ENCODE data around the gene CDH23. TPM values are rescaled to one million over a fixed set of nuclear protein-coding genes. Genes with fewer than 3 reads are reported as not detected.

Gene CDH23
- total RNA-seq, 1 experiment from 2014 or later, result 0.34 TPM

- Histone ChIP-seq H3K36me3 (ENCODE audit: control insufficient read depth, insufficient read depth, low read length) (no peaks in the 10 kb centered on the region), H3K27me3 (replicated peaks; ENCODE audit: control insufficient read depth, insufficient read depth, low read length) (no peaks in the 10 kb centered on the region), H3K9me3 (no peaks in the 10 kb centered on the region), H3K4me3 (ENCODE audit: low read depth, low read length) (no peak overlapping the region), H3K4me1 (peaks cover 8% of the 10 kb centered on the region)
- H3K9me3 Mint-ChIP-seq (ENCODE audit: unreplicated experiment), result no peaks in the 10 kb centered on the region
- H3K4me1 Mint-ChIP-seq (ENCODE audit: low read depth, unreplicated experiment), result peaks cover 14% of the 10 kb centered on the region
- TF ChIP-seq, protein P1, sequence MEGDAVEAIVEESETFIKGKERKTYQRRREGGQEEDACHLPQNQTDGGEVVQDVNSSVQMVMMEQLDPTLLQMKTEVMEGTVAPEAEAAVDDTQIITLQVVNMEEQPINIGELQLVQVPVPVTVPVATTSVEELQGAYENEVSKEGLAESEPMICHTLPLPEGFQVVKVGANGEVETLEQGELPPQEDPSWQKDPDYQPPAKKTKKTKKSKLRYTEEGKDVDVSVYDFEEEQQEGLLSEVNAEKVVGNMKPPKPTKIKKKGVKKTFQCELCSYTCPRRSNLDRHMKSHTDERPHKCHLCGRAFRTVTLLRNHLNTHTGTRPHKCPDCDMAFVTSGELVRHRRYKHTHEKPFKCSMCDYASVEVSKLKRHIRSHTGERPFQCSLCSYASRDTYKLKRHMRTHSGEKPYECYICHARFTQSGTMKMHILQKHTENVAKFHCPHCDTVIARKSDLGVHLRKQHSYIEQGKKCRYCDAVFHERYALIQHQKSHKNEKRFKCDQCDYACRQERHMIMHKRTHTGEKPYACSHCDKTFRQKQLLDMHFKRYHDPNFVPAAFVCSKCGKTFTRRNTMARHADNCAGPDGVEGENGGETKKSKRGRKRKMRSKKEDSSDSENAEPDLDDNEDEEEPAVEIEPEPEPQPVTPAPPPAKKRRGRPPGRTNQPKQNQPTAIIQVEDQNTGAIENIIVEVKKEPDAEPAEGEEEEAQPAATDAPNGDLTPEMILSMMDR (IDR thresholded peaks at IDR 0.05; ENCODE audit: insufficient read depth in 1 of 2, low read depth in 1 of 2, low read length in 1 of 2, severe bottlenecking in 1 of 2, unreplicated experiment in 1 of 2), result no peak
- ChIA-PET CTCF (interaction anchor here (1.1 kb wide), 1 partner anchor 52 kb away, joined by 3 read pairs; no protein-coding TSS in a partner anchor), POLR2A (no interaction called here)
- BruUV-seq (replicated peaks), result no TSS peak
- no peak overlapping the region for H3K27ac Mint-ChIP-seq (ENCODE audit: unreplicated experiment)
- H3K27me3 Mint-ChIP-seq (ENCODE audit: insufficient read depth, unreplicated experiment), result no peaks in the 10 kb centered on the region
- intact Hi-C loops (cut with micrococcal nuclease; ENCODE audit: unreplicated experiment), result no loop called here
- no peak overlapping the region for H3K4me3 Mint-ChIP-seq (ENCODE audit: unreplicated experiment)
- H3K36me3 Mint-ChIP-seq (ENCODE audit: insufficient read depth, unreplicated experiment), result no peaks in the 10 kb centered on the region
- DNase-seq, result no peak
Measured at GRCh38 chr10:71644307-71645180, 247.8 kb downstream of the CDH23 start.

DNA sequence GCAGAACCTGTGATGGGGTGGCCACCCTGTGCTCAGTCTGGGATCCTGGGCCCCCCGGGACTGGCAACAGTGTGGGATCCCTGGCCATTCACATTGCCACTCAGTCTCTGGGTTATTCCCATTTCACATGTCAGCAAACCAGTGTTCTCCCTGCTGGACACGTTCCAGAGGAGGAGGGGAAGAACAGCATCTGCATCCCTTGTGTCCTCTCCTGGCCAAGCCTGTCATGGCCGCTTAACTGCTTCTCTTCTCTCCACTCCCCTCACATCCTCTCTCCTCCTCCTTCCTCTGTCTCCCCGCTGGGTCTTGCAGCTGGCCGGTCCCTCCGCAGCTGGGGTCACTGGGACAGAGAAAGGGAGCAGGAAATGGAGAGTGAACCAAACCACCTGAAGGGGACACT, 248.5 kb downstream of the CDH23 start:
- intact Hi-C loops (cut with micrococcal nuclease; ENCODE audit: unreplicated experiment), result no loop called here
- ChIA-PET CTCF (interaction anchor here (1.1 to 1.4 kb wide), 2 partner anchors 27 to 52 kb away, joined by 3 read pairs; no protein-coding TSS in a partner anchor), POLR2A (no interaction called here)
- Histone ChIP-seq H3K4me3 (ENCODE audit: low read depth, low read length) (no peak overlapping the region), H3K4me1 (peaks cover 2% of the 10 kb centered on the region), H3K9me3 (no peaks in the 10 kb centered on the region), H3K27me3 (replicated peaks; ENCODE audit: control insufficient read depth, insufficient read depth, low read length) (no peaks in the 10 kb centered on the region), H3K36me3 (ENCODE audit: control insufficient read depth, insufficient read depth, low read length) (no peaks in the 10 kb centered on the region)
- H3K4me3 Mint-ChIP-seq (ENCODE audit: unreplicated experiment), result no peak overlapping the region
- H3K36me3 Mint-ChIP-seq (ENCODE audit: insufficient read depth, unreplicated experiment), result no peaks in the 10 kb centered on the region
- no peaks in the 10 kb centered on the region for H3K9me3 Mint-ChIP-seq (ENCODE audit: unreplicated experiment)
- peaks cover 8% of the 10 kb centered on the region for H3K4me1 Mint-ChIP-seq (ENCODE audit: low read depth, unreplicated experiment)
- H3K27ac Mint-ChIP-seq (ENCODE audit: unreplicated experiment), result no peak overlapping the region
- no peaks in the 10 kb centered on the region for H3K27me3 Mint-ChIP-seq (ENCODE audit: insufficient read depth, unreplicated experiment)
- no TSS peak for BruUV-seq (replicated peaks)
- TF ChIP-seq, protein P1 (IDR thresholded peaks at IDR 0.05; ENCODE audit: insufficient read depth in 1 of 2, low read depth in 1 of 2, low read length in 1 of 2, severe bottlenecking in 1 of 2, unreplicated experiment in 1 of 2), result no peak
- no peak for DNase-seq

DNA sequence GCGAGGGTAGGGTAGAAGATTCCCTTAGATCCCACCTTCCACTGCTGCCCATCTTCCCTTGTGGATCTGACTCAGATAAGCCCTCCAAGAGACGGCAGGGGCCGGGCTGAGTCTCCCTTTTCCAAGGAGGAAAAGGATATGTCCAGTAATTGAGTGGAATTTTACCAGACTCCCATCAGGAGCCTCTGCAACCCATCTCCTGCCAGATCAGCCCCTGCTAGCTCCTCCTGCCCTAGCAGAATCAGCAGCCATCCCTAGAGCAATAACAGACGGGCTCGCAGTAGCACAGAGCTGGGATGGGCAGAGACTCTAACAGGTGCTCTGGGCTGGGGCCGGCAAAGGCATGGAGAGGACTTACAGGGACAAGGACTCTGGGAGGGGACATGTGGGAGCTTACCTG, 249.3 kb downstream of the CDH23 start:
- Mint-ChIP-seq H3K4me3 (ENCODE audit: unreplicated experiment) (no peak overlapping the region), H3K36me3 (ENCODE audit: insufficient read depth, unreplicated experiment) (no peaks in the 10 kb centered on the region), H3K9me3 (ENCODE audit: unreplicated experiment) (no peaks in the 10 kb centered on the region), H3K27me3 (ENCODE audit: insufficient read depth, unreplicated experiment) (no peaks in the 10 kb centered on the region), H3K27ac (ENCODE audit: unreplicated experiment) (no peak overlapping the region), H3K4me1 (ENCODE audit: low read depth, unreplicated experiment) (peaks cover 6% of the 10 kb centered on the region)
- intact Hi-C loops (cut with micrococcal nuclease; ENCODE audit: unreplicated experiment), result no loop called here
- no peaks in the 10 kb centered on the region for H3K4me1 ChIP-seq
- H3K9me3 ChIP-seq, result no peaks in the 10 kb centered on the region
- CTCF ChIA-PET, result interaction anchor here (1.1 to 1.4 kb wide), 4 partner anchors 19 to 123 kb away, joined by 3 to 4 read pairs (median 3); no protein-coding TSS in a partner anchor
- H3K4me3 ChIP-seq (ENCODE audit: low read depth, low read length), result no peak overlapping the region
- no TSS peak for BruUV-seq (replicated peaks)
- POLR2A ChIA-PET, result no interaction called here
- no peaks in the 10 kb centered on the region for H3K27me3 ChIP-seq (replicated peaks; ENCODE audit: control insufficient read depth, insufficient read depth, low read length)
- DNase-seq, result no peak
- no peaks in the 10 kb centered on the region for H3K36me3 ChIP-seq (ENCODE audit: control insufficient read depth, insufficient read depth, low read length)
- TF ChIP-seq, protein P1 (IDR thresholded peaks at IDR 0.05; ENCODE audit: insufficient read depth in 1 of 2, low read depth in 1 of 2, low read length in 1 of 2, severe bottlenecking in 1 of 2, unreplicated experiment in 1 of 2), result no peak

Measured in Caco-2 (cell line).